Caco-2 (cell line): Measurements from ENCODE around the gene FAM120AOS. TPM values are rescaled to one million over a fixed set of nuclear protein-coding genes. Genes with fewer than 3 reads are reported as not detected.

ENCODE experiments used
- BruUV-seq: library from RNA; stranded (reverse); fragments of 400-500 nt; replicated peaks from 2 replicates; lab custom pipeline; 2021; lab: Mats Ljungman, UMichigan
- CTCF ChIA-PET: fragments of 300-600 bp; sonication (Branson Sonifier 250); formaldehyde crosslinking; loops from one replicate; lab custom pipeline; 2022; ENCODE audit warnings: antibody characterized with exemption; lab: Charles Lee
- POLR2A ChIA-PET: fragments of 300-600 bp; sonication (Branson Sonifier 250); formaldehyde crosslinking; loops from one replicate; lab custom pipeline; 2022; ENCODE audit warnings: antibody characterized with exemption; lab: Charles Lee
- DNase-seq, 2 experiments: peaks; one replicate each; pipeline versions ENCODE4 v3.0.0 to v3.0.0-alpha.2; 2020 to 2022
- H3K27me3 ChIP-seq: replicated peaks from 2 replicates; pipeline ENCODE4 v1.6.0; 2011; ENCODE audit warnings: low read length; ENCODE audit not compliant: control insufficient read depth, insufficient read depth
- H3K36me3 ChIP-seq: 2 replicates; pipeline ENCODE4 v1.5.1; 2011; ENCODE audit warnings: low read length; ENCODE audit not compliant: control insufficient read depth, insufficient read depth
- H3K4me1 ChIP-seq: fragments of 250-450 bp; sonication (Bioruptor Pico); 2 replicates; pipeline ENCODE4 v1.5.1; 2020; ENCODE audit warnings: mild to moderate bottlenecking
- H3K4me3 ChIP-seq: 2 replicates; pipeline ENCODE4 v1.5.1; 2011; ENCODE audit warnings: low read depth, mild to moderate bottlenecking, control low read depth, low read length
- H3K9me3 ChIP-seq: fragments of 250-450 bp; sonication (Bioruptor Pico); 2 replicates; pipeline ENCODE4 v1.5.1; 2020; ENCODE audit warnings: mild to moderate bottlenecking, moderate library complexity
- H3K27ac Mint-ChIP-seq: one replicate; pipeline ENCODE4 v1.8.0; 2022; ENCODE audit warnings: mixed read lengths; ENCODE audit not compliant: unreplicated experiment
- H3K27me3 Mint-ChIP-seq: one replicate; pipeline ENCODE4 v1.8.0; 2022; ENCODE audit warnings: mixed read lengths; ENCODE audit not compliant: insufficient read depth, unreplicated experiment
- H3K36me3 Mint-ChIP-seq: one replicate; pipeline ENCODE4 v1.8.0; 2022; ENCODE audit warnings: mild to moderate bottlenecking, mixed read lengths; ENCODE audit not compliant: insufficient read depth, unreplicated experiment
- H3K4me1 Mint-ChIP-seq: one replicate; pipeline ENCODE4 v1.8.0; 2022; ENCODE audit warnings: low read depth, mixed read lengths; ENCODE audit not compliant: unreplicated experiment
- H3K4me3 Mint-ChIP-seq: one replicate; pipeline ENCODE4 v1.8.0; 2022; ENCODE audit warnings: mild to moderate bottlenecking, moderate library complexity, mixed read lengths; ENCODE audit not compliant: unreplicated experiment
- H3K9me3 Mint-ChIP-seq: one replicate; pipeline ENCODE4 v1.8.0; 2022; ENCODE audit warnings: mixed read lengths; ENCODE audit not compliant: unreplicated experiment
- intact Hi-C: fragments of 100-400 bp; cut with micrococcal nuclease; formaldehyde crosslinking; loops from one replicate; pipeline ENCODE4 v1.10.0; 2022; ENCODE audit not compliant: unreplicated experiment
- total RNA-seq: library from RNA; stranded (reverse); gene quantifications from 2 replicates; pipeline ENCODE4 v1.2.3, GENCODE V29; 2022
- TF ChIP-seq, protein P1 (sequence below), 2 experiments: fragments of 200-600 bp in 1 of 2; IDR thresholded peaks; 1 replicate in 1 of 2; 2 replicates in 1 of 2; pipeline versions ENCODE4 v1.5.1 to v1.8.0; 2011 to 2022; ENCODE audit warnings: antibody characterized with exemption in 1 of 2, control low read depth in 1 of 2, inconsistent platforms in 1 of 2, low read depth in 1 of 2, low read length in 1 of 2, mild to moderate bottlenecking in 1 of 2, moderate library complexity in 1 of 2; ENCODE audit not compliant: insufficient read depth in 1 of 2, severe bottlenecking in 1 of 2, unreplicated experiment in 1 of 2

Gene FAM120AOS
- total RNA-seq, 1 experiment from 2014 or later: 36.0 TPM

DNA sequence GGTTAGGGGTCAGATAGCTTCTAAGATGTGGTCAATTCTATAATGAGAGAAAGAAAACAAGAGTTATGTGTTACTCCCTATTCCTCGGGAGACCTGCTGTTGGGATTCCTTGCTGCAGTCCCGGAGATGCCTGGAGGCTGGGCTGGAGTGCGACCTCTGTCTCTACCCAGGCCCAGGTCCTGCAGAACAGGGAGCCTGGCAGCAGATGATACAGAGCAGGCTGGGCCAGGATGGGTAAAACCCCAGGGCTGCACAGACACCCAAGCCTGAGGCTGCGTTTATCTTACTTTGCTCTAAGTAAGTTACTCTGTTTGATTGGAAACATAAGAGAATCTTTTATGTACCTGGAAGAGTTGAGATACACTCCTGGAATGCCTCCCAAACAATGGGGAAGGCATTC is 26.9 kb upstream of the FAM120AOS start:
- no peaks in the 10 kb centered on the region for H3K9me3 ChIP-seq
- POLR2A ChIA-PET: no interaction called here
- no peaks in the 10 kb centered on the region for H3K36me3 ChIP-seq
- intact Hi-C loops: no loop called here
- Mint-ChIP-seq H3K4me3 (no peak overlapping the region), H3K4me1 (no peaks in the 10 kb centered on the region), H3K27me3 (no peaks in the 10 kb centered on the region), H3K36me3 (peaks cover 16% of the 10 kb centered on the region), H3K9me3 (no peaks in the 10 kb centered on the region), H3K27ac (no peak overlapping the region)
- no peak overlapping the region for H3K4me3 ChIP-seq
- no peaks in the 10 kb centered on the region for H3K4me1 ChIP-seq
- no peaks in the 10 kb centered on the region for H3K27me3 ChIP-seq
- TF ChIP-seq, protein P1, sequence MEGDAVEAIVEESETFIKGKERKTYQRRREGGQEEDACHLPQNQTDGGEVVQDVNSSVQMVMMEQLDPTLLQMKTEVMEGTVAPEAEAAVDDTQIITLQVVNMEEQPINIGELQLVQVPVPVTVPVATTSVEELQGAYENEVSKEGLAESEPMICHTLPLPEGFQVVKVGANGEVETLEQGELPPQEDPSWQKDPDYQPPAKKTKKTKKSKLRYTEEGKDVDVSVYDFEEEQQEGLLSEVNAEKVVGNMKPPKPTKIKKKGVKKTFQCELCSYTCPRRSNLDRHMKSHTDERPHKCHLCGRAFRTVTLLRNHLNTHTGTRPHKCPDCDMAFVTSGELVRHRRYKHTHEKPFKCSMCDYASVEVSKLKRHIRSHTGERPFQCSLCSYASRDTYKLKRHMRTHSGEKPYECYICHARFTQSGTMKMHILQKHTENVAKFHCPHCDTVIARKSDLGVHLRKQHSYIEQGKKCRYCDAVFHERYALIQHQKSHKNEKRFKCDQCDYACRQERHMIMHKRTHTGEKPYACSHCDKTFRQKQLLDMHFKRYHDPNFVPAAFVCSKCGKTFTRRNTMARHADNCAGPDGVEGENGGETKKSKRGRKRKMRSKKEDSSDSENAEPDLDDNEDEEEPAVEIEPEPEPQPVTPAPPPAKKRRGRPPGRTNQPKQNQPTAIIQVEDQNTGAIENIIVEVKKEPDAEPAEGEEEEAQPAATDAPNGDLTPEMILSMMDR (IDR thresholded peaks at IDR 0.05; ENCODE audit: insufficient read depth in 1 of 2, low read depth in 1 of 2, low read length in 1 of 2, severe bottlenecking in 1 of 2, unreplicated experiment in 1 of 2): no peak
- no TSS peak for BruUV-seq
- no peak for DNase-seq
- CTCF ChIA-PET: no interaction called here

DNA sequence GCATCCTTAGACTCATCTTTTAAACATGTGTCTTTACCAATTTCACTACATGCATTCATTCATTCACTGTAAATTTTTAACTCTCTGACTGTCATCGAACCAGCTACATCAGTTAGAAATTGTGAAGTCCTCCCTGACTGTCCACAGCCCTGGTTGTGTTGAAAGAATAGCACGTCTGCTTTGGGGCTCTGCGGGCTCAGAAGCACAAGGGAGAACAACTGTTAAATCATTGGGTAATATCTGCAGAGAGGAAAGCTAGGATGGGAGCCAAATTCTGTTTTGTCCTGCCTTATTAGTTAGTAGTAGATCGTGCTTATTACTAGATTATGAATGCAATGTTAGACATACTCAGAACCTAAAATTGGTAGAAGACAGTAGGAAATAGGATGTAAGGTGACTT is 26.3 kb upstream of the FAM120AOS start:
- intact Hi-C loops: no loop called here
- TF ChIP-seq, protein P1 (IDR thresholded peaks at IDR 0.05; ENCODE audit: insufficient read depth in 1 of 2, low read depth in 1 of 2, low read length in 1 of 2, severe bottlenecking in 1 of 2, unreplicated experiment in 1 of 2): no peak
- Histone ChIP-seq H3K4me1 (no peaks in the 10 kb centered on the region), H3K27me3 (no peaks in the 10 kb centered on the region), H3K36me3 (no peaks in the 10 kb centered on the region), H3K9me3 (no peaks in the 10 kb centered on the region), H3K4me3 (no peak overlapping the region)
- Mint-ChIP-seq H3K4me3 (no peak overlapping the region), H3K36me3 (peaks cover 18% of the 10 kb centered on the region), H3K4me1 (no peaks in the 10 kb centered on the region), H3K9me3 (no peaks in the 10 kb centered on the region), H3K27ac (no peak overlapping the region), H3K27me3 (no peaks in the 10 kb centered on the region)
- ChIA-PET POLR2A (no interaction called here), CTCF (no interaction called here)
- BruUV-seq: no TSS peak
- DNase-seq: no peak

GRCh38 chr9:93477397-93477796 is 24.0 kb upstream of the FAM120AOS start:
- peaks cover 17% of the 10 kb centered on the region for H3K36me3 Mint-ChIP-seq

More at GRCh38 chr9:93477397-93477796, 24.0 kb upstream of the FAM120AOS start:
- no TSS peak for BruUV-seq
- Mint-ChIP-seq H3K27ac (no peak overlapping the region), H3K9me3 (no peaks in the 10 kb centered on the region), H3K4me3 (no peak overlapping the region), H3K4me1 (no peaks in the 10 kb centered on the region), H3K27me3 (no peaks in the 10 kb centered on the region)
- intact Hi-C loops: no loop called here
- Histone ChIP-seq H3K4me3 (no peak overlapping the region), H3K9me3 (no peaks in the 10 kb centered on the region), H3K4me1 (no peaks in the 10 kb centered on the region), H3K36me3 (no peaks in the 10 kb centered on the region), H3K27me3 (no peaks in the 10 kb centered on the region)
- TF ChIP-seq, protein P1 (IDR thresholded peaks at IDR 0.05; ENCODE audit: insufficient read depth in 1 of 2, low read depth in 1 of 2, low read length in 1 of 2, severe bottlenecking in 1 of 2, unreplicated experiment in 1 of 2): no peak
- CTCF ChIA-PET: no interaction called here
- no peak for DNase-seq
- POLR2A ChIA-PET: no interaction called here
